Neuronal stem cell (in vitro differentiated cells): ENCODE results near the gene PDE4B.

ENCODE experiments used
- DNase-seq: peaks from one replicate; pipeline ENCODE4 v3.0.0-alpha.2; 2013; ENCODE audit warnings: low spot score
- H2AFZ ChIP-seq: one replicate; pipeline ENCODE4 v1.6.1; 2013; ENCODE audit warnings: mild to moderate bottlenecking, low read length, inconsistent platforms
- H2AK5ac ChIP-seq: 2 replicates; pipeline ENCODE4 v1.6.1; 2013; ENCODE audit warnings: low read depth, mild to moderate bottlenecking, inconsistent platforms, low read length, moderate library complexity, mixed read lengths
- H2BK120ac ChIP-seq: 2 replicates; pipeline ENCODE4 v1.6.1; 2013; ENCODE audit warnings: low read depth, mild to moderate bottlenecking, inconsistent platforms, low read length, moderate library complexity, mixed read lengths
- H2BK12ac ChIP-seq: one replicate; pipeline ENCODE4 v1.6.1; 2013; ENCODE audit warnings: low read length, inconsistent platforms
- H2BK15ac ChIP-seq: 2 replicates; pipeline ENCODE4 v1.6.1; 2013; ENCODE audit warnings: mild to moderate bottlenecking, low read length, inconsistent platforms, mixed read lengths
- H2BK5ac ChIP-seq: one replicate; pipeline ENCODE4 v1.6.1; 2013; ENCODE audit warnings: inconsistent platforms, mild to moderate bottlenecking, low read length, moderate library complexity
- H3K14ac ChIP-seq: one replicate; pipeline ENCODE4 v1.6.1; 2013; ENCODE audit warnings: low read length, inconsistent platforms
- H3K18ac ChIP-seq: 2 replicates; pipeline ENCODE4 v1.6.1; 2013; ENCODE audit warnings: low read length, inconsistent platforms
- H3K23ac ChIP-seq: 2 replicates; pipeline ENCODE4 v1.6.1; 2013; ENCODE audit warnings: low read depth, mild to moderate bottlenecking, mixed read lengths, low read length, inconsistent platforms; ENCODE audit not compliant: poor library complexity
- H3K27ac ChIP-seq: replicated peaks from 3 replicates; pipeline ENCODE4 v1.5.1; 2013; ENCODE audit warnings: low read length, inconsistent platforms
- H3K27me3 ChIP-seq, 3 experiments: 2 replicates each; pipeline ENCODE4 v1.6.1; 2013; ENCODE audit warnings: low read length in 3 of 3, mild to moderate bottlenecking in 2 of 3, inconsistent platforms in 1 of 3, low read depth in 1 of 3, mixed read lengths in 1 of 3, moderate library complexity in 1 of 3; ENCODE audit not compliant: control insufficient read depth in 3 of 3, insufficient read depth in 3 of 3
- H3K36me3 ChIP-seq, 2 donors: replicated peaks in 1 of 2; 2 replicates each; pipeline ENCODE4 v1.6.1; 2013; ENCODE audit warnings: low read length in 2 of 2; ENCODE audit not compliant: control insufficient read depth in 2 of 2, insufficient read depth in 2 of 2
- H3K4ac ChIP-seq: 2 replicates; pipeline ENCODE4 v1.6.1; 2013; ENCODE audit warnings: inconsistent platforms, mild to moderate bottlenecking, low read length, moderate library complexity
- H3K4me1 ChIP-seq, 2 donors: 1 replicate in 1 of 2; 2 replicates in 1 of 2; pipeline ENCODE4 v1.6.1; 2013; ENCODE audit warnings: low read length in 2 of 2, low read depth in 1 of 2; ENCODE audit not compliant: control insufficient read depth in 2 of 2, insufficient read depth in 1 of 2
- H3K4me2 ChIP-seq: one replicate; pipeline ENCODE4 v1.6.1; 2013; ENCODE audit warnings: mild to moderate bottlenecking, low read length, inconsistent platforms; ENCODE audit not compliant: insufficient read depth, poor library complexity, severe bottlenecking
- H3K4me3 ChIP-seq, 2 donors: 2 replicates each; pipeline ENCODE4 v1.5.1; 2013; ENCODE audit warnings: low read length in 2 of 2, mild to moderate bottlenecking in 2 of 2, inconsistent platforms in 1 of 2, moderate library complexity in 1 of 2
- H3K79me1 ChIP-seq: one replicate; pipeline ENCODE4 v1.6.1; 2013; ENCODE audit warnings: low read depth, mild to moderate bottlenecking, inconsistent platforms, low read length, moderate library complexity
- H3K9ac ChIP-seq: one replicate; pipeline ENCODE4 v1.6.1; 2013; ENCODE audit warnings: mild to moderate bottlenecking, low read depth, low read length, inconsistent platforms; ENCODE audit not compliant: poor library complexity
- H3K9me3 ChIP-seq, 2 donors: replicated peaks in 1 of 2; 2 replicates each; pipeline versions ENCODE3 to v1.6.1; 2013; ENCODE audit warnings: low read length in 2 of 2, mild to moderate bottlenecking in 2 of 2, inconsistent platforms in 1 of 2, low read depth in 1 of 2, mixed read lengths in 1 of 2, moderate library complexity in 1 of 2; ENCODE audit not compliant: control insufficient read depth in 2 of 2, insufficient read depth in 1 of 2
- H4K8ac ChIP-seq: one replicate; pipeline ENCODE4 v1.6.1; 2013; ENCODE audit warnings: low read depth, mild to moderate bottlenecking, inconsistent platforms, low read length, moderate library complexity
- H4K91ac ChIP-seq: one replicate; pipeline ENCODE4 v1.6.1; 2013; ENCODE audit warnings: low read length, low read depth, mild to moderate bottlenecking, inconsistent platforms; ENCODE audit not compliant: poor library complexity
- WGBS, 2 donors: extraction: QIAGEN DNeasy Blood & Tissue Kit; methylation state at CpG; one replicate each; pipeline ENCODE4 v1.1.7; 2013; ENCODE audit warnings: missing lambda C conversion rate in 2 of 2, mixed read lengths in 1 of 2; ENCODE audit not compliant: insufficient read length in 2 of 2, insufficient replicate concordance in 1 of 2; ENCODE audit errors: extremely low coverage in 2 of 2; 5-methylcytosine and 5-hydroxymethylcytosine counted together

Gene PDE4B

DNA sequence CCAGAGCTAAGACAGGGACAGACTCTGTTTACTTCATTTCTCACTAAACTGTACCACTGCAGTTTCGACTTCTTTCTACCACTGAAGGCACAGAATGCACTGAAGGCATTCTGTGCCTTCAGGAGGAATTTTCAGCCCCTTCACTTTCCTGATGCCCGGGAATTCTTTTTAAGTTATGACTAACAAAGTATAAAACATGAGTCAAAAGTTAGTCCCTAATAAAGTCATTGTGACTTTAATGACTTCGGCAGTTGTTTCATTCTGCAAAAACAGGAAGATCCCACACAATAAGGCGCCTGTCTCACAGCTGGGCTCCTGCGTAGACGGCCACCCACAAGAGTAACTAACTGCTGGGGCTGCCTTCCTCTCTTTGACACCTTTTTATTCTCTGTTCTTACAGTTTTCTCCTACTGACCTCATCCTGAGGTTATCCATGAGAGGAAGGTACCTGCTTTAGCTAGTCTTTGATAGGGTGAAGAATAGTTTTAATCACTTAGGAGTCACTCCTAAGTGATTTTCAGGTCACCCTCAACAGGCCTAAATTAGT is 557.4 kb downstream of the PDE4B start:
- H3K18ac ChIP-seq: no peak overlapping the region
- H3K9ac ChIP-seq: no peak overlapping the region
- H4K8ac ChIP-seq: no peak overlapping the region
- WGBS, 2 donors: no CpG with 5 or more reads among the region's 6 CpGs
- H3K27me3 ChIP-seq: no peaks in the 10 kb centered on the region
- no peak overlapping the region for H3K4me2 ChIP-seq
- no peak overlapping the region for H2BK120ac ChIP-seq
- no peak overlapping the region for H3K23ac ChIP-seq
- H3K79me1 ChIP-seq: no peaks in the 10 kb centered on the region
- no peak overlapping the region for H3K14ac ChIP-seq
- H4K91ac ChIP-seq: no peak overlapping the region
- H3K4me1 ChIP-seq: peaks cover 17 to 47% of the 10 kb centered on the region in 2 donors
- peak overlapping the region; percentile 15 for H2AFZ ChIP-seq
- H2BK15ac ChIP-seq: no peak overlapping the region
- DNase-seq: no peak
- no peak overlapping the region for H2BK5ac ChIP-seq
- no peak overlapping the region for H3K4ac ChIP-seq
- no peak overlapping the region for H3K4me3 ChIP-seq
- H3K36me3 ChIP-seq: peaks cover 0 to 14% of the 10 kb centered on the region in 2 donors
- H2BK12ac ChIP-seq: no peak overlapping the region
- H2AK5ac ChIP-seq: no peak overlapping the region
- H3K9me3 ChIP-seq: peaks cover 0 to 7% of the 10 kb centered on the region in 2 donors
- H3K27ac ChIP-seq: no peak overlapping the region

DNA sequence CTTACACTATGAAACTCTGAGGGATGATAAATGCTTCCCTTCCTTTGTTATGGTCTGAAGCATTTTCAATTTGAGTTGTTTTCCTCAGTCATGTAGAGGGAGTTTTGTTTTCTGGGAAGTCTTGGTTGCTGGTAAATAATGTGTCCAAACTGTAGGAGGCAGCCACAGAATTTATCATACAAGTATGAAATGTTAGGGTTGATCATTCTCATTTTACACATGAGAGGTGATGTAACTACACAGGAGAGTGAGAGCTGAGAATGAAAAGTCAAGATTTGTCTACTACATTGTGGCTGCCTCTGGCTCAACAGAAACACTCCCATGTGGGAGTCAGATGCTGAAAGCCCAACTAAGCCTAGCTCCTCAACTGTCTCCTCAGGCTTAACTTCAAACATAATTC is 558.8 kb downstream of the PDE4B start:
- Histone ChIP-seq H3K27me3 (no peaks in the 10 kb centered on the region), H3K9me3 (no peaks in the 10 kb centered on the region), H3K14ac (no peak overlapping the region), H3K36me3 (peaks cover 0 to 17% of the 10 kb centered on the region in 2 donors), H3K79me1 (no peaks in the 10 kb centered on the region), H4K91ac (no peak overlapping the region), H3K4me3 (no peak overlapping the region), H3K27ac (no peak overlapping the region), H2BK12ac (no peak overlapping the region), H3K23ac (no peak overlapping the region), H2AFZ (no peak overlapping the region), H3K18ac (no peak overlapping the region), H2BK15ac (no peak overlapping the region), H3K9ac (no peak overlapping the region), H2BK120ac (no peak overlapping the region), H3K4ac (no peak overlapping the region), H4K8ac (no peak overlapping the region), H2AK5ac (no peak overlapping the region), H3K4me2 (no peak overlapping the region), H2BK5ac (no peak overlapping the region), H3K4me1 (peaks cover 21 to 51% of the 10 kb centered on the region in 2 donors)
- no peak for DNase-seq

DNA sequence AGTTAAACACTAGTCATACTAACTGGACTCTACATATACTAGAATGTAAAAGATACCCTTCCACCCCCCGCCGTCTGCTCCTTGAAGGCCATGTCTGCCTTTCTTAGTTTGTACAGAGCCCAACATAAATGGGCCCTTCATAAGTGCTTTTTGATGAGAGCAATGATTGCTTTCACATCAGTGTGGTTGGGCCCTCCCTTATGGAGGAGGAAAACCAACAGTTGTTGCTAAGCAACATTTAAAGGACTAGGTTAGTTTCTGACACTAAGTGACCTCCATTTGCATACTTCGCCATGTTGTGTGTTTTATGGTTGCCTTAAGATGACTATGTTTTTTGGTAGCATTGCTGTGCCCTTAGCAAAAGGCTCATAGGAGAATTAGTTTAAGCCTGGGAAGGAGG is 559.2 kb downstream of the PDE4B start:
- peaks cover 21 to 53% of the 10 kb centered on the region in 2 donors for H3K4me1 ChIP-seq
- DNase-seq: no peak
- no peak overlapping the region for H3K14ac ChIP-seq
- no peak overlapping the region for H2AK5ac ChIP-seq
- no peak overlapping the region for H4K8ac ChIP-seq
- no peak overlapping the region for H2BK5ac ChIP-seq
- H3K9me3 ChIP-seq: no peaks in the 10 kb centered on the region
- no peak overlapping the region for H2BK15ac ChIP-seq
- no peak overlapping the region for H3K27ac ChIP-seq
- H3K79me1 ChIP-seq: no peaks in the 10 kb centered on the region
- no peak overlapping the region for H3K9ac ChIP-seq
- no peaks in the 10 kb centered on the region for H3K27me3 ChIP-seq
- H4K91ac ChIP-seq: no peak overlapping the region
- no peak overlapping the region for H3K4me2 ChIP-seq
- no peak overlapping the region for H3K18ac ChIP-seq
- H3K23ac ChIP-seq: no peak overlapping the region
- H2BK12ac ChIP-seq: no peak overlapping the region
- H3K36me3 ChIP-seq: peaks cover 0 to 17% of the 10 kb centered on the region in 2 donors
- H3K4ac ChIP-seq: no peak overlapping the region
- H3K4me3 ChIP-seq: no peak overlapping the region
- H2AFZ ChIP-seq: no peak overlapping the region
- H2BK120ac ChIP-seq: no peak overlapping the region
- WGBS, 2 donors: no CpG with 5 or more reads among the region's 3 CpGs

DNA sequence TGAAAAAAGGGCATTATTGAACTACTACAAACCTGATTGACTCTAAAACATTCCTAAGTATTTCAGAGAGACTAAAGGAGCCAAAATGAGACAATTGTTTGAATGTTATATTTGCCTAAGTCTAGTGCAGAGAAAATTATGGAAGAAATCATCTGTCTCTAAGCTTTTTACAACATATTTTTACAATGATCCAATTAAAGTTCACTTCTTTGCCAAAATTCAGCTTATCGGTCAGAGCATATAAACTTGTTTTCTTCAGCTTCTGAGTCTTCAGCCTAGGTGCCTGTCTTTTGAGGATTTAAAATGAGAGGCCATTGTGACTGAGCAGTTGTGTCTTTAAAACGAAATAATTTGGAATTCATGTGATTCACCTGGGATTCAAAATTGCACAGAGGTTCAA is 560.1 kb downstream of the PDE4B start:
- Histone ChIP-seq H2BK120ac (no peak overlapping the region), H4K8ac (no peak overlapping the region), H3K4me3 (no peak overlapping the region), H4K91ac (no peak overlapping the region), H2BK15ac (no peak overlapping the region), H3K4me2 (no peak overlapping the region), H2AFZ (no peak overlapping the region), H3K18ac (no peak overlapping the region), H3K4ac (no peak overlapping the region), H3K23ac (no peak overlapping the region), H2AK5ac (no peak overlapping the region), H2BK5ac (no peak overlapping the region), H3K4me1 (peaks cover 21 to 60% of the 10 kb centered on the region in 2 donors), H3K79me1 (no peaks in the 10 kb centered on the region), H2BK12ac (no peak overlapping the region), H3K27me3 (no peaks in the 10 kb centered on the region), H3K36me3 (peaks cover 0 to 24% of the 10 kb centered on the region in 2 donors), H3K9me3 (no peaks in the 10 kb centered on the region), H3K27ac (peak overlapping the region; percentile 37), H3K9ac (no peak overlapping the region), H3K14ac (no peak overlapping the region)
- WGBS, 2 donors: no CpG with 5 or more reads among the region's 2 CpGs
- DNase-seq: no peak
